Subcutaneous adipose tissue (tissue), 4 donors: ENCODE measurements around the gene ATG9A. TPM values are rescaled to one million over a fixed set of nuclear protein-coding genes. Genes with fewer than 3 reads are reported as not detected.

Experiments used
- CTCF ChIP-seq: fragments of 450-650 bp; IDR thresholded peaks from one replicate; pipeline ENCODE4 v1.5.1; 2016; ENCODE audit warnings: low read depth, mild to moderate bottlenecking, control low read depth, antibody characterized with exemption, moderate library complexity
- total RNA-seq, 4 donors: library from RNA; depleted of rRNA; stranded (reverse); fragments of >200 nt; gene quantifications; one replicate each; pipeline ENCODE4 v1.1.0, GENCODE V29; 2016

Gene ATG9A
- total RNA-seq, 4 donors from 2014 or later, result 29.0 to 54.1 (median 30.3) TPM

DNA sequence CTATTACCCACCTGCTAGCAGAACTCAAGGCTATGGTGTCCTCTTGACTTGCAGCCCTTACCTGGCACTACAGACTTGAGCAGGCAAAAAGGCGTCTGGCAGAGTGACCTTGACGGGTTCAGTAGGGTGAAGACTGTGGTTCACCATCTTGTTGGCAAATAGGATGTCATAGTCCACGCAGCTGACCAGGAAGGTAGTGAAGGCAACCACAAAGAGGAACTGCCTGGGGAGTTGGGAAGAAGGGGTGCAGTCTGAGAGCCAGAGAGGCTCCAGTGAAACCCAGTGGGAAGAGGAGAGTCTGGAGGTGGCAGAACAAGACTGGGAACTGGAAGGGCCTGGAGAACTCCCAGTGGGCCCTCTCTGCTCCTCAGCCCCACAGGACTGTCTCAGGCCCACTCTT is 4.1 kb downstream of the ATG9A start:
- no peak for TF ChIP-seq CTCF

DNA sequence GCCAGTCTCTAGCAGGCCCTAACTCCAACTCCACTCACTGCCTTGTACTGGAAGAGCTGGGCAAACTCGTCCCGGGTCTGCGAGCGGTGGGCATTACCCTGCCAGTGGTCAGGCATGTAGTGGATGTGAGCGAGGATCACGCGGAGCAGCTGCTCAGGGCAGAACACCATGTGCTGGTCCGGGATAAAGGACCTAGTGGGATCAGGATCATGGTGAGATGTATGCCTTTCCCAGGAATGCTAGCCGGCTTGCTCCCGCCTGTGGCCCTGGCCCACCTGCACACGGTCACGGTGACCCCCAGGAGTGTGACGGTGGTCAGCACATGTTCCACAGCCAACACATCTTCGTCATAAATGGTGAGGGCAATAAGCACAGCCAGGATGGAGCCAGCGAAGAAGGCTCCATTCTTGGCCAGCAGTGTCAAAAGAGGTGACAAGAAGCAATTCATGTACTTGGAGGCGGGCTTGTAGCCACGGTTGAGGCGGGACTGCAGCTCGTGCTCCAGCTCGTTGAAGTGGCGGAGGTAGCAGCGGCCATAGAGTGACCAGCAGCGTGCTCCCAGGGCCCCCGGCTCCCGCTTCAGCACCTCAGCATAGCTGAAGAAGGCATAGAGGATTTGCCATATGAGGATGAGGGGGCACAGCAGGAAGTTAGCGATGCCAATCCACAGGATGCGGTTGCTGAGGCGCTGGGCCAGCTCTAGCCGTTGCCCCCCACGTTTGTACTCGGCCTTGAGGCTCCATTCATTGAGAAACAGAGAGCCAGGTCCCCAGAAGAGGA is 5.4 kb downstream of the ATG9A start:
- no peak for TF ChIP-seq CTCF

- no peak for TF ChIP-seq CTCF
These were observed 7.4 kb downstream of the ATG9A start for GRCh38 chr2:219221957-219222518.

DNA sequence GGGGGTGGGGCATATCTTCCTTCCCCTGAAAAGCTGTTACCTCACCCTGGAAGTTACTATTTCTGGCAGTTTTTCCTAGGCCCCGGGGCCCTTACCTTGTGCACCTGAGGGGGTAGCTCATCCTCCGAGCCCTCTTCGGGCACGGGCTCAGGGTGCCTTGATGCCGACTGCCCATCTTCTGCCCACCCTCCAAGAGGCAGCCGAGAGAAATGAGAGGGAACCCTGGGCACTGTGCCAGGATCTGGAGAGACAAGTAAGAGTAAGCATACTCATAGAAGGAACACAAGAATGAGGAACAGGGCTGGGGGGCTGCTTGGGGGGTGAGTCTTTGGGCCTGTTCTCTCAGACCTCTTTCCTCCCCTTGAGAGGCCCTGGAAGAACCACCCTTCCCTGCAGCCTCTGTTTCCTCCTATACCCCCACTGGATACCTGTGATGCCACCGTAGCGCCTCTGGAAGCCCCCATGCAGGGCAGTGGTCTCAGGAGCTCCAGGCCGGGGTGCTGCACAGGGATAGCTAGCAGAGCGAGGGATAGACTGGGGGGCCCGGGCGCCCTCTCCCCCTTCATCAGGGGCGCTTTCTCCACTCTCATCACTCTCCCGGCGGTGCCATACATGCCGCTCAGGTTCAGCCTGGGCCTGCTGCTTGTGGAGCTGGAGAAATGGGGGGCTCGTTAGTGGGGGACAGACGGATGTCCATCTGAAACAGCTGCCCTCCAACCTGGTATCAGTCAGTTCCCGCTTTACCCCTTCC is 8.6 kb downstream of the ATG9A start:
- TF ChIP-seq CTCF, result no peak

DNA sequence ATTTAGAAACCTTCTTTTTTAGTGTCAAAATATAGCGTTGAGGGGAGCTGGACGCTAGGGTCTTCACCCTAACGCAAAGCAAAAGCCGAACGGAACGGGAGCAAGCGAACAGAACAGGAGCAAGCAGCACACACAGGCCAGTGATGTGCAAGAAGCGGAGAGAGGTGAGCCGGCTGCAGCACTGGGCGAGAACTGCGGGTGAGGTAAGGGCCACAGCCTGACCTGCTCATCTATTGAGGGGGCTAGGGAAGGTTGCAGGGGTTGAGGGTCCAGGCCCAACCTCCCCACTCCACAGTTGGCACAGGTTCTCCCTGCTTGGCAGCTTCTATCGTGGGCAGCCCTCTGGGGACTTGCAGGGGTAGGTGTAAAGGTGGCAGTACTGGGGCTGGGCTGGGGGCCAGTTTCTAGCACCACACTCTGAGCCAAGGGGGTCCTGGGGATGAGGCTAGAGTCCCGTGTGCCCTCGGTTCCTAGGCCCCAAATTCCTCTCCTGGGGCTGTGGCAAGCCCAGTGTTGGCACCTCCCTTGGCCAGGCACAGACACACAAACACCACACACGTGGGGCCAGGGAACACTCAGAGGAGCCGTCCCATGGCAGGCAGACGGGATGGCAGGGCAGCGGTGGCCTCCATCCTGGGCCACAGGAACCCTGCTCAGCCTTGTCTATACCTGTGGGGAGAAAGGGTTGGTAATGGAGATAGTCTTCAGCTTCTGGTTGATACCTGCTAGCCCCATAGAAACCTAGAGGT is 9.5 kb downstream of the ATG9A start:
- no peak for TF ChIP-seq CTCF

DNA sequence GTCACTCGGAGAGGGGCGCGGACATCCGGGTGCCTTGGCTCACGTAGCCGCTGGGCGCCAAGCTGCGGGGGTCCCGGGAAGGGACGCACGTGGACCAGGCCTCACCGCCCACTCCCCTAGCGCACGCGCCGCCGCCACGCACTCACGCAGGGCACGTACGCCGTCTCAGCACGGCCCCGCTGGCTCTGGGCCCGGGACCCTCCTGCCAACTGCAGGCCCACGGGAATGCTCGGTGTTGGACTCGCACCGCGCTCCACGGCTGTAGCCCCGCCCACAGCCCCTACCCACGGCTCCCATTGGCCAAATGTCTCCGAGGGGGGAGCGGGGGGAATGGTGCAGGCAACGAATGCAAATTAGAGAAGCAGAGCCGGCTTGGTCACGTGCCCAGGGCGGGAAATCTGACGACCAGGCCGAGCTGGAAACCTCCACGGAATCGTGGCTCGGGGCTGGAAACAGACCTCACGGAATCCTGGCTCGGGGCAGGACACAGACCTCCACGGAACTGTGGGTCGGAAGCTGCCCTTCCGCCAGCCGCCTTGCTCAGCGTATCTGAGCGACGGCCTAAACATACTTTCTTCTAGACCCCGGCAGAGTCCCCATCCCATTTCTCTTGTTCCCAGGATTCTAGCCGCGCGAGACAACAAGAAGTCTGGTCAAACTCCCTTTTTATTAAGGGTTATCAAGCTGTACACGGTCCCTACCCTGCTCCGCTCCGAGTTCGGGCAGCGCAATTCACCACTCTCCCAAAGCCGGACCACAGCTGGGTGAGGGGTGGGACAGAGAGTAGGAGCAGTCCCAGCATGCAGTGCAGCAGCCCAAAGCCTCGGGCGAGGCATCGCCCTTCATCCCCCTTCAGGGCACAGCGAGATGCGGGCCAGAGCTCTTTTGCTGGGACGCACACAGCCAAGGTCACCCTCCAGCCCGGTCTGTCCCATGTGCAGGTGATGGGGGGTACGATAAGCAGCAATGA is 10.4 kb downstream of the ATG9A start, which contains the start of gene ABCB6:
Gene ABCB6, minus strand, starts transcription at position 227 of the 970 bp plus-strand sequence. CDS start 285 bp downstream, outside the sequence.
- TF ChIP-seq CTCF, result no peak
